ENCODE measurements around the gene CFAP43. TPM values are rescaled to one million over a fixed set of nuclear protein-coding genes. Genes with fewer than 3 reads are reported as not detected.

CFAP43 gene
- total and polyA plus RNA-seq, 12 donors, result 0.06 to 0.37 (median 0.12) TPM; not detected in 6

DNA sequence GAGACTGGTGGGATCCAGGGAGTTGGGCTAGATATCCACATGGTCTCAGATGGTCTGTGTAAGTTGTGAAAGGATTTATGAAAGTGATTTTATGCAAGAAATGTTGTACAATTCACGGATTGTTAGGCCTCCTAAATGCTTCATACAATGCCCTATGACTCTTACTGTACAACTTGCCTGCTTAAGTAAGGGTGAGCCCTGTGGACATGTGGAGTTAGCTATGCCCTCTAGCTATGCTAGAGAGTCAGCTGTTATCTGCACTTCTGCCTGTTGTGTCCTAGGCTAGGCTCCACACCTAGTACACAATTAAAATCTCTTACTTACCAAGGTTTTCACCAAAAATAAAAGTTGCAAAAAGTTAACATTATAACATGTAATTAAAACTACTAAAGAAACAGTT lies 1.7 kb upstream of the CFAP43 start:
- peaks cover 0 to 14% (median 3%) of the 10 kb centered on the region in 11 donors for H3K9me3 ChIP-seq
- ATAC-seq, result no peak
- H3K4me3 ChIP-seq, result no peak overlapping the region
- DNase-seq, result no peak
- H3K27me3 ChIP-seq, result peaks cover 0 to 9% (median 0%) of the 10 kb centered on the region in 7 donors
- no peak overlapping the region for H3K27ac ChIP-seq
- intact Hi-C loops (cut with DNase I), result no loop called here
- TF ChIP-seq, protein P1, sequence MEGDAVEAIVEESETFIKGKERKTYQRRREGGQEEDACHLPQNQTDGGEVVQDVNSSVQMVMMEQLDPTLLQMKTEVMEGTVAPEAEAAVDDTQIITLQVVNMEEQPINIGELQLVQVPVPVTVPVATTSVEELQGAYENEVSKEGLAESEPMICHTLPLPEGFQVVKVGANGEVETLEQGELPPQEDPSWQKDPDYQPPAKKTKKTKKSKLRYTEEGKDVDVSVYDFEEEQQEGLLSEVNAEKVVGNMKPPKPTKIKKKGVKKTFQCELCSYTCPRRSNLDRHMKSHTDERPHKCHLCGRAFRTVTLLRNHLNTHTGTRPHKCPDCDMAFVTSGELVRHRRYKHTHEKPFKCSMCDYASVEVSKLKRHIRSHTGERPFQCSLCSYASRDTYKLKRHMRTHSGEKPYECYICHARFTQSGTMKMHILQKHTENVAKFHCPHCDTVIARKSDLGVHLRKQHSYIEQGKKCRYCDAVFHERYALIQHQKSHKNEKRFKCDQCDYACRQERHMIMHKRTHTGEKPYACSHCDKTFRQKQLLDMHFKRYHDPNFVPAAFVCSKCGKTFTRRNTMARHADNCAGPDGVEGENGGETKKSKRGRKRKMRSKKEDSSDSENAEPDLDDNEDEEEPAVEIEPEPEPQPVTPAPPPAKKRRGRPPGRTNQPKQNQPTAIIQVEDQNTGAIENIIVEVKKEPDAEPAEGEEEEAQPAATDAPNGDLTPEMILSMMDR (IDR thresholded peaks at IDR 0.05), result no peak
- no peaks in the 10 kb centered on the region for H3K36me3 ChIP-seq
- peaks cover 0 to 14% (median 9%) of the 10 kb centered on the region in 9 donors for H3K4me1 ChIP-seq
- 83 to 87% methylated on average over 1 of the region's 1 CpG for WGBS, 2 donors

DNA sequence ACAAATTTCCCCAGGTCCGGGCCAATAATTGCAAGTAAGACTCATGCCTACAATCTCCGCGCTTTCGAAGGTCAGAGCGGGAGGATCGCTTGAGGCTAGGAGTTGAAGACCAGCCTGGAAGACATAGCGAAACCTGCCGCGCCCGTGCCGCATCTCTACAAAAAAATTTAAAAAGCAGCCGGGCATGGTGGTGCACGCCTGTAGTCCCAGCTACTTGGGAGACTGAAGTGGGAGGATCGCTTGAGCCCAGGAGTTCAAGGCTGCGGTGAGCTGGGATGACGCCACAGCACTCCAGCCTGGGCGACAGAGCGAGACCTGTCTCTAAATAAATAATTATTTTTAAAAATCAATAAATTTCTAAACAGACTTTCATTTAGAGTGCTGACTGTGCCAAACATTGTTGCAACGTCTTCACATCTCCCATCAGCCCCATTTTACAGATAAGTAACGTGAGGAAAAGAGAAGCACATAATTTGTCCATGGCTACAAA lies 494 bp upstream of the CFAP43 start:
- WGBS, 2 donors, result 14 to 16% methylated on average over 20 of the region's 20 CpGs
- H3K9me3 ChIP-seq, result peaks cover 0 to 14% (median 3%) of the 10 kb centered on the region in 11 donors
- intact Hi-C loops (cut with DNase I), result no loop called here
- no peak overlapping the region for H3K27ac ChIP-seq
- ATAC-seq (peak; percentile 15 to 57 (median 25)), DNase-seq (no peak)
- H3K36me3 ChIP-seq, result no peaks in the 10 kb centered on the region
- H3K27me3 ChIP-seq, result peaks cover 0 to 9% (median 0%) of the 10 kb centered on the region in 7 donors
- TF ChIP-seq, protein P1 (IDR thresholded peaks at IDR 0.05), result no peak
- H3K4me3 ChIP-seq, result peak overlapping the region; percentile 68 to 99 (median 90)
- peaks cover 0 to 14% (median 9%) of the 10 kb centered on the region in 9 donors for H3K4me1 ChIP-seq

DNA sequence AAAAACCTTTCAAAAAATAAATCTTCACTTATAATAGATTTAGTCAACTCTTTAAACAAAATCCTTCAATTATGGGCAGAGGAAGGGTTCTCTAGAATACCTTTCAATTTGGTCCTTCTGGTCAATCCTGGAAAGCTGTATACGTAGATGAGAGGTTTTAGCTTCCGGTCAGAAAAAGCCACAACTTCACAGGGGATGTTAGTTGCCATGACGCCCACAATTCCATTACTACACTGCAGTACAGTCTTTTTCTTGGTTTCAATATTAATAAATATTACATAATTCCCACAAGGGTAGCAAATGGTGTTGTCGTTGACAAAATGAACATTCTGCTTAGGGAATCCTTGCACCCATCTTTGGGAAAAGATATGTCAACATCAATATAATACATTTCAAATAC lies 1.7 kb downstream of the CFAP43 start:
- Histone ChIP-seq H3K36me3 (no peaks in the 10 kb centered on the region), H3K4me3 (no peak overlapping the region), H3K4me1 (peaks cover 0 to 14% (median 9%) of the 10 kb centered on the region in 9 donors), H3K27ac (no peak overlapping the region), H3K27me3 (peaks cover 0 to 4% (median 0%) of the 10 kb centered on the region in 7 donors), H3K9me3 (peaks cover 0 to 12% (median 3%) of the 10 kb centered on the region in 11 donors)
- TF ChIP-seq, protein P1 (IDR thresholded peaks at IDR 0.05), result no peak
- intact Hi-C loops (cut with DNase I), result no loop called here
- no peak for DNase-seq
- 76 to 83% methylated on average over 4 of the region's 4 CpGs for WGBS, 2 donors
- ATAC-seq, result no peak

DNA sequence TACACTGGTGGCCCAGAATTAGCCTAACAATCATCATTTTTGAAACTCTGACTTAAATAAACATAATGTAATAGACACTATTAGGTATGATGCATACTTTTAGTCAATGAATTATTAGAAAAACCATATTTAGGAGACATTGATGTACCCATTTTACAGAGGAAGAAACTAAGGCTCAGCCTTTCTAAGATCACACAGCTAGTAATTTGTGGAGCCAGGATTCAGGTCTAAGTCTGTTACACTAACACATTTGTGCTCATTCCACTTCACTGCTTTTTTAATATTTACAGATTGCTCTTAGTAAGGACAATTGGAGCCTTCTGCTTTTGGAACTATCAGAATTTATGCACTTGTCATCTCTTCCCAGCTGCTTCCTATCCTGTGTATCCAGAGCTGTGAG lies 8.9 kb downstream of the CFAP43 start:
- DNase-seq, result no peak

More for the DNA sequence above, 8.9 kb downstream of the CFAP43 start:
- Histone ChIP-seq H3K27me3 (no peaks in the 10 kb centered on the region), H3K36me3 (no peaks in the 10 kb centered on the region), H3K9me3 (no peaks in the 10 kb centered on the region), H3K4me3 (no peak overlapping the region), H3K4me1 (no peaks in the 10 kb centered on the region), H3K27ac (no peak overlapping the region)
- intact Hi-C loops (cut with DNase I), result no loop called here
- TF ChIP-seq, protein P1 (IDR thresholded peaks at IDR 0.05), result no peak
- ATAC-seq, result no peak
